A673 (cell line): Measurements from ENCODE around the gene C3orf20. TPM values are rescaled to one million over a fixed set of nuclear protein-coding genes. Genes with fewer than 3 reads are reported as not detected.
"Not testable (repeated sequence)": the region's sequence is repeated elsewhere in the genome, so short reads cannot be mapped to it uniquely, and the experiment has no call there.

Experiments used
- BruUV-seq: library from RNA; stranded (reverse); fragments of 400-500 nt; replicated peaks from 2 replicates; lab custom pipeline; 2021; lab: Mats Ljungman, UMichigan
- CTCF ChIA-PET: fragments of 300-600 bp; sonication (Branson Sonifier 250); formaldehyde crosslinking; loops from one replicate; lab custom pipeline; 2022; ENCODE audit warnings: antibody characterized with exemption; lab: Charles Lee
- POLR2A ChIA-PET: fragments of 300-600 bp; sonication (Branson Sonifier 250); formaldehyde crosslinking; loops from one replicate; lab custom pipeline; 2022; ENCODE audit warnings: antibody characterized with exemption; ENCODE audit not compliant: low non-redundant PET; lab: Charles Lee
- DNase-seq: peaks from one replicate; pipeline ENCODE4 v3.0.0-alpha.2; 2015; ENCODE audit warnings: low spot score
- H3K27ac ChIP-seq: fragments of 200-600 bp; sonication (generic); 2 replicates; pipeline ENCODE4 v1.5.1; 2016; ENCODE audit warnings: mixed run types, low read depth, mild to moderate bottlenecking, mixed read lengths, antibody characterized with exemption, low read length; ENCODE audit not compliant: poor library complexity, severe bottlenecking
- H3K27me3 ChIP-seq: fragments of 200-600 bp; sonication (generic); replicated peaks from 2 replicates; pipeline ENCODE4 v1.6.1; 2017; ENCODE audit warnings: mixed run types, low read depth, mild to moderate bottlenecking, mixed read lengths, antibody characterized with exemption, low read length; ENCODE audit not compliant: insufficient read depth, poor library complexity
- H3K36me3 ChIP-seq: fragments of 200-600 bp; sonication (generic); 2 replicates; pipeline ENCODE4 v1.6.1; 2016; ENCODE audit warnings: mixed run types, mild to moderate bottlenecking, mixed read lengths, antibody characterized with exemption, low read length; ENCODE audit not compliant: insufficient read depth, poor library complexity, severe bottlenecking
- H3K4me1 ChIP-seq: fragments of 200-600 bp; sonication (generic); 2 replicates; pipeline ENCODE4 v1.6.1; 2017; ENCODE audit warnings: mixed run types, mild to moderate bottlenecking, mixed read lengths, antibody characterized with exemption, low read length; ENCODE audit not compliant: insufficient read depth, poor library complexity, severe bottlenecking
- H3K4me3 ChIP-seq: fragments of 200-600 bp; sonication (generic); 2 replicates; pipeline ENCODE4 v1.5.1; 2016; ENCODE audit warnings: low read depth, mixed run types, mild to moderate bottlenecking, mixed read lengths, low read length; ENCODE audit not compliant: poor library complexity, severe bottlenecking
- H3K9me3 ChIP-seq: fragments of 200-600 bp; sonication (generic); 2 replicates; pipeline ENCODE4 v1.6.1; 2016; ENCODE audit warnings: mixed run types, low read depth, mild to moderate bottlenecking, mixed read lengths, antibody characterized with exemption, low read length; ENCODE audit not compliant: poor library complexity, severe bottlenecking
- CTCF ChIP-seq: fragments of 300-800, 200-600 bp; sonication (generic); conservative IDR thresholded peaks from 2 replicates; pipeline ENCODE4 v1.5.1; 2017; ENCODE audit warnings: low read depth, mild to moderate bottlenecking, antibody characterized with exemption, low read length, moderate library complexity, mixed read lengths
- EZH2 ChIP-seq: fragments of 200-600 bp; sonication (generic); IDR thresholded peaks from 2 replicates; pipeline ENCODE4 v1.6.1; 2017; ENCODE audit warnings: borderline replicate concordance, low read depth, mild to moderate bottlenecking, mixed read lengths, antibody characterized with exemption, low read length; ENCODE audit not compliant: poor library complexity, severe bottlenecking
- intact Hi-C: fragments of 100-400 bp; cut with micrococcal nuclease; formaldehyde crosslinking; loops from one replicate; pipeline ENCODE4 v1.10.0; 2022; ENCODE audit not compliant: unreplicated experiment
- total RNA-seq: library from RNA; stranded (reverse); gene quantifications from 2 replicates; pipeline ENCODE4 v1.2.3, GENCODE V29; 2021

C3orf20 gene
- total RNA-seq, 1 experiment from 2014 or later: 0.17 TPM

GRCh38 chr3:14651440-14652251, 23.3 kb upstream of the C3orf20 start, which contains the start of gene CCDC174:
Gene CCDC174 (plus strand): TSS chr3:14651762. CDS start chr3:14651837, 75 bp downstream.
- POLR2A ChIA-PET: interaction anchor here (0.6 kb wide), 2 partner anchors 13 to 754 kb away, joined by 3 read pairs; no protein-coding TSS in a partner anchor
- intact Hi-C loops: no loop called here
- no peaks in the 10 kb centered on the region for H3K27me3 ChIP-seq
- BruUV-seq: TSS peak; percentile 70
- no peak for TF ChIP-seq EZH2
- no peak for TF ChIP-seq CTCF
- H3K36me3 ChIP-seq: peaks cover 24% of the 10 kb centered on the region
- DNase-seq: peak; percentile 99
- CTCF ChIA-PET: interaction anchor here (0.6 to 1.0 kb wide), 4 partner anchors 22 to 668 kb away, joined by 3 read pairs; no protein-coding TSS in a partner anchor
- H3K27ac ChIP-seq: peak within 1 kb of the TSS; percentile 96
- peaks cover 15% of the 10 kb centered on the region for H3K4me1 ChIP-seq
- no peaks in the 10 kb centered on the region for H3K9me3 ChIP-seq
- peak within 1 kb of the TSS; percentile 98 for H3K4me3 ChIP-seq

GRCh38 chr3:14652360-14652907, 22.5 kb upstream of the C3orf20 start:
- Histone ChIP-seq H3K4me1 (peaks cover 15% of the 10 kb centered on the region), H3K27ac (peak overlapping the region; percentile 96), H3K4me3 (peak overlapping the region; percentile 98), H3K36me3 (peaks cover 32% of the 10 kb centered on the region)
- CTCF ChIA-PET, H3K27me3 ChIP-seq, POLR2A ChIA-PET, BruUV-seq, intact Hi-C loops, H3K9me3 ChIP-seq, DNase-seq: not testable (repeated sequence)

GRCh38 chr3:14657579-14657978, 17.4 kb upstream of the C3orf20 start:
- TF ChIP-seq CTCF: no peak
- TF ChIP-seq EZH2: no peak
- Histone ChIP-seq H3K4me1 (peaks cover 11% of the 10 kb centered on the region), H3K36me3 (peaks cover 81% of the 10 kb centered on the region), H3K4me3 (no peak overlapping the region), H3K27ac (no peak overlapping the region), H3K27me3 (no peaks in the 10 kb centered on the region), H3K9me3 (no peaks in the 10 kb centered on the region)
- intact Hi-C loops: no loop called here
- no TSS peak for BruUV-seq
- no peak for DNase-seq
- ChIA-PET CTCF (no interaction called here), POLR2A (no interaction called here)
